ENCODE data around the gene RNF144B. TPM values are rescaled to one million over a fixed set of nuclear protein-coding genes. Genes with fewer than 3 reads are reported as not detected.
"Not testable (repeated sequence)": the region's sequence is repeated elsewhere in the genome, so short reads cannot be mapped to it uniquely, and the experiment has no call there.

Gene RNF144B
- total RNA-seq, 4 donors from 2014 or later, result 30.6 to 57.4 (median 44.9) TPM

- WGBS, 2 donors, result 74 to 81% methylated on average over 2 of the region's 2 CpGs
- TF ChIP-seq CTCF (IDR thresholded peaks at IDR 0.05) (no peak), POLR2A (IDR thresholded peaks at IDR 0.05) (no peak)
- H3K4me3 ChIP-seq (ENCODE audit: low read depth, poor library complexity, severe bottlenecking), result no peak overlapping the region
- intact Hi-C loops (cut with DNase I; ENCODE audit: low total_unique reads), result no loop called here
- no peak for DNase-seq (ENCODE audit: low spot score in 2 of 2)
These were observed 13.8 kb downstream of the RNF144B start for GRCh38 chr6:18400831-18401446.

GRCh38 chr6:18404965-18405364 lies 17.8 kb downstream of the RNF144B start:
- WGBS, 2 donors, result 95 to 98% methylated on average over 6 of the region's 6 CpGs
- intact Hi-C loops (cut with DNase I; ENCODE audit: low total_unique reads); DNase-seq (ENCODE audit: low spot score in 2 of 2); H3K4me3 ChIP-seq (ENCODE audit: low read depth, poor library complexity, severe bottlenecking): not testable (repeated sequence)

- intact Hi-C loops (cut with DNase I; ENCODE audit: low total_unique reads), result no loop called here
These were observed 18.5 kb downstream of the RNF144B start for GRCh38 chr6:18405477-18406293.

GRCh38 chr6:18406955-18407749 lies 20.0 kb downstream of the RNF144B start:
- intact Hi-C loops (cut with DNase I; ENCODE audit: low total_unique reads), result no loop called here
- TF ChIP-seq POLR2A (IDR thresholded peaks at IDR 0.05) (no peak), CTCF (IDR thresholded peaks at IDR 0.05) (no peak)
- WGBS, 2 donors, result 90 to 95% methylated on average over 4 of the region's 4 CpGs
- H3K4me3 ChIP-seq (ENCODE audit: low read depth, poor library complexity, severe bottlenecking), result no peak overlapping the region
- no peak for DNase-seq (ENCODE audit: low spot score in 2 of 2)

More at GRCh38 chr6:18405477-18406293, 18.5 kb downstream of the RNF144B start:
- no peak for TF ChIP-seq CTCF (IDR thresholded peaks at IDR 0.05)
- no peak overlapping the region for H3K4me3 ChIP-seq (ENCODE audit: low read depth, poor library complexity, severe bottlenecking)
- no peak for DNase-seq (ENCODE audit: low spot score in 2 of 2)
- WGBS, 2 donors, result 51 to 60% methylated on average over 4 of the region's 4 CpGs

- H3K4me3 ChIP-seq (ENCODE audit: low read depth, poor library complexity, severe bottlenecking); DNase-seq (ENCODE audit: low spot score in 2 of 2); intact Hi-C loops (cut with DNase I; ENCODE audit: low total_unique reads): not testable (repeated sequence)
- 91 to 97% methylated on average over 11 of the region's 11 CpGs for WGBS, 2 donors
These were observed 22.5 kb downstream of the RNF144B start for GRCh38 chr6:18409602-18410001.

- TF ChIP-seq CTCF (IDR thresholded peaks at IDR 0.05), result no peak
- no peak for DNase-seq (ENCODE audit: low spot score in 2 of 2)
- WGBS, 2 donors, result 60 to 66% methylated on average over 3 of the region's 3 CpGs
- intact Hi-C loops (cut with DNase I; ENCODE audit: low total_unique reads), result no loop called here
- no peak overlapping the region for H3K4me3 ChIP-seq (ENCODE audit: low read depth, poor library complexity, severe bottlenecking)
These were observed 23.3 kb downstream of the RNF144B start for GRCh38 chr6:18410412-18410811.
